NCI-H2171 treated with DMSO at 0.1 percent for 48 hours (cell line): ENCODE measurements around the gene DPYD.

Source experiments
- DNase-seq: peaks from one replicate; lab custom pipeline; 2025; lab: John Stamatoyannopoulos, UW

The DPYD gene

GRCh38 chr1:97783751-97784150 lies 137.1 kb downstream of the DPYD start:
- no peak for DNase-seq

- DNase-seq: no peak
These were observed 139.0 kb downstream of the DPYD start for GRCh38 chr1:97781762-97782337.

GRCh38 chr1:97780884-97781283 lies 139.9 kb downstream of the DPYD start:
- DNase-seq: no peak

GRCh38 chr1:97778718-97779117 lies 142.1 kb downstream of the DPYD start:
- no peak for DNase-seq

GRCh38 chr1:97770376-97770775 lies 150.5 kb downstream of the DPYD start:
- DNase-seq: no peak

- DNase-seq: no peak
These were observed 153.5 kb downstream of the DPYD start for GRCh38 chr1:97767381-97767780.

- DNase-seq: no peak
These were observed 155.8 kb downstream of the DPYD start for GRCh38 chr1:97764991-97765390.

GRCh38 chr1:97761637-97762036 lies 159.2 kb downstream of the DPYD start:
- DNase-seq: no peak

- no peak for DNase-seq
These were observed 161.8 kb downstream of the DPYD start for GRCh38 chr1:97759078-97759477.

- no peak for DNase-seq
These were observed 162.2 kb downstream of the DPYD start for GRCh38 chr1:97758541-97759057.

GRCh38 chr1:97745912-97746311 lies 174.9 kb downstream of the DPYD start:
- DNase-seq: no peak

GRCh38 chr1:97744977-97745376 lies 175.9 kb downstream of the DPYD start:
- DNase-seq: no peak

- no peak for DNase-seq
These were observed 177.7 kb downstream of the DPYD start for GRCh38 chr1:97743129-97743528.

- no peak for DNase-seq
These were observed 179.9 kb downstream of the DPYD start for GRCh38 chr1:97740891-97741290.

GRCh38 chr1:97739596-97740103 lies 181.2 kb downstream of the DPYD start:
- no peak for DNase-seq

GRCh38 chr1:97738270-97738669 lies 182.6 kb downstream of the DPYD start:
- no peak for DNase-seq

GRCh38 chr1:97730271-97730670 lies 190.6 kb downstream of the DPYD start:
- DNase-seq: no peak

GRCh38 chr1:97728436-97728835 lies 192.4 kb downstream of the DPYD start:
- no peak for DNase-seq

GRCh38 chr1:97727029-97727428 lies 193.8 kb downstream of the DPYD start:
- no peak for DNase-seq

GRCh38 chr1:97726386-97726785 lies 194.4 kb downstream of the DPYD start:
- no peak for DNase-seq

- no peak for DNase-seq
These were observed 199.6 kb downstream of the DPYD start for GRCh38 chr1:97721221-97721620.

GRCh38 chr1:97712980-97713379 lies 207.9 kb downstream of the DPYD start:
- DNase-seq: no peak

GRCh38 chr1:97711858-97712257 lies 209.0 kb downstream of the DPYD start:
- DNase-seq: no peak

GRCh38 chr1:97693601-97694000 lies 227.2 kb downstream of the DPYD start:
- no peak for DNase-seq
